Measurements from ENCODE around the gene GNAZ.

GRCh38 chr22:23084453-23085350 is 14.4 kb downstream of the GNAZ start:
- no peak for TF ChIP-seq CTCF (IDR thresholded peaks at IDR 0.05)
- TF ChIP-seq POLR2A (IDR thresholded peaks at IDR 0.05): no peak

All from ovary (tissue), 3 donors.